Measurements from ENCODE around the gene ABHD1.
A peak's percentile ranks its signal among the peaks of the same experiment; 100 is the strongest.
"Not testable (repeated sequence)": the region's sequence is repeated elsewhere in the genome, so short reads cannot be mapped to it uniquely, and the experiment has no call there.

The ABHD1 gene

GRCh38 chr2:27111392-27112078, 12.1 kb upstream of the ABHD1 start:
- DNase-seq = not testable (repeated sequence)

- DNase-seq = no peak
These were observed 8.1 kb upstream of the ABHD1 start for GRCh38 chr2:27115519-27115918.

- DNase-seq = no peak
These were observed 5.6 kb upstream of the ABHD1 start for GRCh38 chr2:27117995-27118524.

- DNase-seq = peak; percentile 12
These were observed 4.9 kb upstream of the ABHD1 start, which contains the start of gene CGREF1 for GRCh38 chr2:27118525-27119329. TSS of gene CGREF1 (minus strand) at chr2:27119128. CDS start at chr2:27104366, 14,762 bp downstream.

GRCh38 chr2:27119330-27119670, 4.3 kb upstream of the ABHD1 start:
- not testable (repeated sequence) for DNase-seq

- no peak for DNase-seq
These were observed 1.7 kb upstream of the ABHD1 start for GRCh38 chr2:27121906-27122305.

GRCh38 chr2:27122791-27123190, 824 bp upstream of the ABHD1 start:
- no peak for DNase-seq

- no peak for DNase-seq
These were observed 1.5 kb downstream of the ABHD1 start for GRCh38 chr2:27125104-27125503.

GRCh38 chr2:27126252-27126710, 2.7 kb downstream of the ABHD1 start:
- DNase-seq = no peak

GRCh38 chr2:27127883-27128667, 4.5 kb downstream of the ABHD1 start:
- DNase-seq = no peak

GRCh38 chr2:27128668-27129571, 5.3 kb downstream of the ABHD1 start:
- no peak for DNase-seq

- no peak for DNase-seq
These were observed 6.8 kb downstream of the ABHD1 start for GRCh38 chr2:27130396-27130795.

- no peak for DNase-seq
These were observed 7.8 kb downstream of the ABHD1 start for GRCh38 chr2:27131429-27131828.

- DNase-seq = no peak
These were observed 9.7 kb downstream of the ABHD1 start for GRCh38 chr2:27133195-27133875.

GRCh38 chr2:27133905-27134780, 10.5 kb downstream of the ABHD1 start, which contains the start of gene PREB:
TSS of gene PREB (minus strand) at chr2:27134636. CDS start at chr2:27134421, 215 bp downstream.
- DNase-seq = peak; percentile 98

- no peak for DNase-seq
These were observed 11.3 kb downstream of the ABHD1 start for GRCh38 chr2:27134781-27135477.

- no peak for DNase-seq
These were observed 11.9 kb downstream of the ABHD1 start for GRCh38 chr2:27135478-27135955.

- no peak for DNase-seq
These were observed 13.1 kb downstream of the ABHD1 start for GRCh38 chr2:27136751-27137150.

- DNase-seq = no peak
These were observed 13.8 kb downstream of the ABHD1 start for GRCh38 chr2:27137322-27137935.
